GM18508 (cell line): Measurements from ENCODE around the gene ATG2B.
"Not testable (repeated sequence)": the region's sequence is repeated elsewhere in the genome, so short reads cannot be mapped to it uniquely, and the experiment has no call there.

Experiments
- ATAC-seq: cut with Tn5 transposase; IDR thresholded peaks from one replicate; pipeline ENCODE4 v1.9.1; 2021; ENCODE audit warnings: moderate number of reproducible peaks; ENCODE audit not compliant: insufficient read depth, unreplicated experiment

Gene ATG2B

DNA sequence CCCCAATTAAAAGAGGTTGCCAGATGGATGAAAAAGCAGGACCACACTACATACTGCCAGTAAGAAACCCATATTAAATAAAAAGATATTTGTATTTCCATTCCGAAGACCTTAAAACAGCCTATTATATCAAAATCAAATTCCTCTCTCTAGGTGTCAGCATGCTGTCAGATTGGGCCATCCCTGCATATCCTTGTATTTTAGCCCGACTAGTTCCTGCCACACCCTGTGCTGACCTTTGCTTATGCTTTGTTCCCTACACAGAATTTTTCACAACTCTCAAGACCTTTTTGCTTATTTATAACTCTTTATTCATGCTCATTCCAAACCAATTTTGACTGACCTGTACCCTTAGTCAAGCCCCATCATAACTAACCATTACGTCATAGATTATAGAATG, 13.0 kb upstream of the ATG2B start:
- no peak for ATAC-seq

DNA sequence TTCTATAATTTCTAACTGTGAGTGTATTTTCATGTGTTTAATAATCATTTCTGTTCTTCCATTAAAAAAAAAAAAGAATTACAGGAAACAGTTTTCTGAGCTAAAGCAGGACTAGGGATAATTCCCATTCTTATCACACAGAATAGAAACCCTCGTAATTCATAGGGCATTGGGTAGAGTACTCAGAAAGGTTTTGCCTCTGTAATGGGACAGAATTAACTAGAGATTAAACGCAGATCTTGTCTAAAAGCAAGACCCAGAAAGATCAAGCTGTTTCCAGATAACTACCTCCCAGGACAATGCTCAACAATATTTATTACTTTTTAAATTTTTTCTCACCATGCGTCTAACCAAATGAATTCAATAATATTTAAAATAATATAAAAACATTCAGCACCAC, 10.4 kb upstream of the ATG2B start:
- ATAC-seq = no peak

DNA sequence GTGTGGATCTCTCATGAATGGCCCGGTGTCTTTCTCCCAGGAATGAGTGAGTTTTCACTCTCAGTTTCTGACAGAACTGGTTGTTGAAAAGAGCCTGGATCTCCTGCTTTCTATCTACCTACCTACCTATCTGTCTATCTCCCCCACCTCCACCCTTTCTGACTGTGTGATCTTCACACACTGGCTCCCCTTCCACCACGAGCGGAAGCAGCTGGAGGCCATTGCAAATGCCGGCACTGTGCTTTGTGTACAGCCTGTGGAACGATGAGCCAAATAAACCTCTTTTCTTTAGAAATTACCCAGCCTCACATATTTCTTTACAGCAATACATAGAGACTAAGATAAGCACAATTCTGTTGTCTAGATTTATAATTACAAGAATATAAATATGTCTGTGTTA, 7.4 kb upstream of the ATG2B start:
- no peak for ATAC-seq

DNA sequence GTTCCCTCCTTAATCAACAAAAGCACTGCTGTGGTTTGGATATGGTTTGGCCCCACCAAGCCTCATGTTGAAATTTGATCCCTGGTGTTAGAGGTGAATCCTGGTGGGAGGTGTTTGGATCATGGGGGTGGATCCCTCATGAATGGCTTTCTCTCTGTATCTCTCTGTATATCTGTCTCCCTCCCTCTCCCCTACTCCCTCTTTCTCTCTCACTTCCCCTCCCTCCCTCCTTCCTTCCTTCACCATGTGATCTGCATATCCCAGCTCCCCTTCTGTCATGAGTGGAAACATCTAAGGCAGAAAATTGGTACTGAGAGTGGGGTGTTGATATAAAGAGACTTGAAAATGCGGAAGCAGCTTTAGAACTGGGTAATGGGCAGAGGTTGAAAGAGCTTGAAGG, 5.4 kb upstream of the ATG2B start:
- ATAC-seq = no peak

DNA sequence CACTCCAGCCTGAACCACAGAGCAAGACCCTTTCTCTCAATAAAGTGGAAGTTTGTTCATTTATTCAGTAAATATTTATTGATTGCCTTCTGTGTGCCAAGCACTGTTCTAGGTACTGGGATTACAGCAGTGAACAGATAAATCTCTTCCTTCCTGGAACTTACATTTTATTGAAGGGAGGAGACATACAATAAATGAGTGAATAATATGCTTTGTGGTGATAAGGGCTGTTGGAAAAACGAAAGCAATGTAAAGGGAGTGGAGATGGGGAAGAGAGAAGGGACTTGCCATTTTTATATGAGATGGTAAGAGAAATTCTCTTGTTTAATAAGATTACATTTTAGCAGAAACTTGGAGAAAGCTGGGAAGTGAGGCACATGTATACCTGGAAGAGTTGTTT, 1.8 kb upstream of the ATG2B start:
- no peak for ATAC-seq

DNA sequence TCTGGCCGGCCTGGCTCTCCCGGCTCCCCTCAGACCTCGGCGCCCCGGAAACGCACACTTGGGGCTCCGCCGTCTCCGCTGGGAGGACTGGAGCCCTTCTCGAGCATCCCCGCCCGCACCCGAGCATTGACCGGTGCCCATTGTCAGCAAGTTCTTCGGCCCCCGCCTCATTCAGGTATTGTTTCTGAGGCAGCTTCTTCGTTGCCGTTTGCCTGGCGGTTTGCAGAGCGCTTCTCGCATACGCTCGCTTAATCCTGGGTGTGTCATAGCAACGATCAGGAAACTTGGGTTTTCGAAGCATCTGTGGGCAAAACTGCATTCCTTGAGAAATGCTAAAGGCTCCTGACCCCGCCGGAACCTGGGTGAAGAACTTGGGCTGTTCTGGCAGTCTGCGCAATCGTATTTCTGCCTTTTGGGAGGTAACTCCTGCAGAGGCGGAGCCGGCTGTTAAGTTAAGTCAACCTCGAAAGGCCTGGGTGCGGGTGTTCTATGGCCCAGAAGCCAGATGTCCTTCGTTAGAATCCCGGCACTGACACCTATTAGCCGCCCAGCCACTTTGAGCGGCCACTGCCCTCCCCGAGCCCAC, 703 bp upstream of the ATG2B start:
- no peak for ATAC-seq

DNA sequence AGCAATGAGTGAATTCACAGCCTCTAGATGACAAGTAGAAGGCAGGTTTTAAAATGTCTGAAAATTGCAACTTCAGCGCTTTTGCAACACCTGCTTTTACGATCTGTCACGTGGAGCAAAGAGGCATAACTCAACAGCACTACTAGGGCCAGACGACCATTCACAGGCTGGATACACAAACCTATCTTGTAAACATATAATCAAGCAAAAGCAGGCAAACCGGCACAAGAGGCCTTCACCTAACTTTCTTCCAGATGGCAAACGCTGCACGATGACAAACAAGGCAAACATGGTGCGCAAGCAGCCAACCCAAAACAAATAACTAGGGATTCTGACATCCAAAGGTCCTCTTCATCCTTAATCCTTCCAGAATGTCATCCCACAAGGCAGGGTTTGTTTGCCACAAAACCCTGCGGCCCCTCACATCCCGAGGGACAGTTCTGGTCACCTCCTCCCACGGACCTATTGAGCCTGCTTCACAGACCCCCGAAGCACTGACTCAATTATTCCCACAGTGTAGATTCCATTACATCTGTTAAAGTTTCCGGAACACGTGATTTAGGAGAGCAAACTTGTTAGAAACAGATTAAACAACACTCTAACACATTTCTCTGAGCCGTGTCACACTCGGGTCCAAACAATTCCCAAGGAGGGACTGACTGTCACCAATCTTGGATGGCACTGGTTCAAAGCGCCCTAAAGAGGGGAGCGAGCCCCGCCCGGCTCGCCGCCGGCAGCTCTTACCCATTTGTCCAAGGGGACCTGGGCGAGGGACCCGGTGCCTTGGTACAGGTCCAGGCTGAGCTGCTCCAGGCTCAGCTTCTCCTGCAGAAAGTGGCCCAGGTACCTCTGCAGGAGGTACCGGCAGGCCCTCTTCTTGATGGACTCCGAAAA, 823 bp downstream of the ATG2B start:
- no peak for ATAC-seq

DNA sequence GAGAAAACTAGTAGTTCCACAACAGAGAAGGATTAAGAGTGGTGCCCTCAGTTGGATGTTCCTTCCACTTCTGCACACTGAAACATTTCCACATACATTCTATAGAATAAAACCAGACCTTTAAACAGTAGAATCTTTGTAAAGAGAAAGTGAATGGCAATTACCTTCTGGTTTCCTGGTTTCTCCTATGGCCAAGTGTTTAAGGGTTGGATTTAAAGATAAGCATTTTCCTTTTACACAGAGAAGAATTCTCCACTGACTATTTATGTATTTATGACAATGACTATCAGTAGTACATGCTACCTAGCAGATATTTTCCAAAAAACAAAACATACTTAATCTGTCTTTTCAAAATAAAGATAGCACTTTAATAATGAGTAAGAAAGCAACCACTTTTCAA, 3.2 kb downstream of the ATG2B start:
- no peak for ATAC-seq

DNA sequence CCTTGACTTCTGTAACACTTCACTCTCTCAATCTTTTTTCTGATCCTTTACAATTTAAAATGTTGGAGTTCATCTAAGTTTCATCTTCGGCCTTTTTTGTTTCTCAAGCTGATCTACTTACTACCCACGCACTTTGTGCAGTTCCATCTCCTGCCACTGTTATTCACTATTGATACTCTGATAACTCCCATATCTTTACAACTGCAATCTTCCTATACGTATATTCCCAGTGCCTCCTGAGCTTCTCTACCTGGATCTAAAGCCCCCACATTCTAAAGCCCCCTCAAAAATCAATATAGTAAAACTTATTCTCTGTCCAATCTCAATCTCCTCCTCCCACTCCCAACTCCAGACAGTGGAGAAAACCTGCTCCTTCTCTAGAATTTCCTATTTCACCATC, 5.9 kb downstream of the ATG2B start:
- no peak for ATAC-seq

DNA sequence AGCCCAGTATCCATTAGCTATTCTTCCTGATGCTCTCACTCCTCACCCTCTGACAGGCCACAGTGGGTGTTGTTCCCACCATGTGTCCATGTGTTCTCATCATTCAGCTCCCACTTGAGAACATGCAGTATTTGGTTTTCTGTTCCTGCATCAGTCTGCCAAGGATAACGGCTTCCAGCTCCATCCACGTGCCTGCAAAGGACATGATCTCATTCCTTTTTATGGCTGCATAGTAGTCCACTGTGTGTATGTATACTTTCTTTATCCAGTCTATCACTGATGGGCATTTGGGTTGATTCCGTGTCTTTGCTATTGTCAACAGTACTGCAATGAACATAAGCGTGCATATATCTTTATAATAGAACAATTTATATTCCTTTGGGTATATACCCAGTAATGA, 8.9 kb downstream of the ATG2B start:
- no peak for ATAC-seq

DNA sequence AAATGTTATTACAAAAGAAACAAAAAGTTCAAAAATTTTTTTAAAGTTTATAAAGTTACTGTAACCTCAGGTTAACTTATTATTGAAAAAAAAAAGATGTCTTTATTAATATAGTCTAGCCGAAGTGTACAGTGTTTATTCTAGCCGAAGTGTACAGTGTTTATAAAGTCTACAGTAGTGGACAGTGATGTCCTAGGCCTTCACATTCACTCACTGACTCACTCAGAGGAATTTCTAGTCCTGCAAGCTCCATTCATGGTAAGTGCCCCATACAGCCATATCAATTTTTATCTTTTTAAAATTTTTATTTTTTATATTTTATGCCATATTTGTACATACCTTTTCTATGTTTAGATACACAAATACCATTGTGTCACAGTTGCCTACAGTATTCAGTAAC, 10.4 kb downstream of the ATG2B start:
- no peak for ATAC-seq

DNA sequence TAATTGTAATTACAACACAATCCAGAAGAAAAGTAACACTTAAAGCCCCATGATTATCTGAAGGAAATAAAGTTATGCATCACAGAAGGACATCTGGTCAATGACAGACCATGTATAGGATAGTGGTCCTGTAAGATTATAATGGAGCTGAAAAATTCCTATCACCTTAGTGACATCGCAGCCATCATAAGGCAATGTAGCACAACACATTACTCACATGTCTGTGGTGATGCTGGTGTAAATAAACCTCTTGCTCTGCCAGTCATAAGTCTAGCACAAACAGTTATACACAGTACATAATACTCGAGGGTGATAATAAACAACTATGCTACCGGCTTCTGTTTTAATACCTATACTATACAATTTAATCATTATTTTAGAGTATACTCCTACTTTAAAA, 11.2 kb downstream of the ATG2B start:
- no peak for ATAC-seq

DNA sequence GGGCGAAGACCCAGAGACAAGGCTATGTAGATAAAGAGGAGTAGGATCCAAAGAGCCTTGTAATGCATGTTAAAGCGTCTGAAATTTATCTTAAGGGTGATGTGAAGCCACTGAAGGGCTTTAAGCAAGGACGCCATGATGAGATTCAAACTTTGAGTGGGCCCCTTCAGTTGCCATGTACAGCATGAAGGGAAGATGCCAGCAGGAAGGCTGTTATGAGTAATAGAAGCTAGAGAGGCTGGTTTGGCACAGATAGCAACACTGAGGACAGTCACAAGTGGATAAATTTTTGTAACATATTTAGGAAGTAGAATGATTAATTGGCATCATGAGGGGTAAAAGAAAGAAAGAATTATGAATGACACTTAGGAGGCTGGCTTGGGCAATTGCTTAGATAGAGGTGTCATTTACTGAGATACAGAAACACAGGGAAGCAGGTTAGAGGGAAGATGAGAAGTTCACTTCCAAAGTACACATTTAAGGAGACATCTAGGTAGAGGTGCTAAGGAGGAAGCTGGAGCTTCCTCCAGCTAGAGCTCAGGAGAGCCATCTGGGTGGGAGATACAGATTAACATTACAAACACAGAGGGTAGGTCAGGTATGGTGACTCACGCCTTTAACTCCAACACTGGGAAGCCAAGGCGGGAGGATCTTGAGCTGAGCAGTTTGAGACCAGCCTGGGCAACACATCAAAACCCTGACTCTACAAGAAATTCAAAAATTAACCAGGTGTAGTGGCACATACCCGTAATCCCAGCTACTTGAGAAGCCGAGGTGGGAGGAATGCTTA, 13.7 kb downstream of the ATG2B start:
- ATAC-seq = no peak

DNA sequence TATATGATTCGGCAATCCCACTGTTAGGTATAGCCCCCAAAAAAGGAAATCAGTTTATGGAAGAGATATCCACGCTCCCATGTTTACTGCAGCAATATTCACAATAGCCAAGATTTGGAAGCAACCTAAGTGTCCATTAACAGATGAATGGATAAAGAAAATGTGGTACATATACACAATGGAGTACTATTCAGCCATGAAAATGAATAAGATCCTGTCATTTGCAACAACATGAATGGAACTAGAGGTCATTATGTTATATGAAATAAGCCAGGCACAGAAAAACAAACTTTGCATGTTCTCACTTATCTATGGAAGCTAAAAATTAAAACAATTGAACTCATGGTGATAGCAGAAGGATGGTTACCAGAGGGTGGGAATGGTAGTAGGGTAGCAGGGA, 15.2 kb downstream of the ATG2B start:
- ATAC-seq = not testable (repeated sequence)

DNA sequence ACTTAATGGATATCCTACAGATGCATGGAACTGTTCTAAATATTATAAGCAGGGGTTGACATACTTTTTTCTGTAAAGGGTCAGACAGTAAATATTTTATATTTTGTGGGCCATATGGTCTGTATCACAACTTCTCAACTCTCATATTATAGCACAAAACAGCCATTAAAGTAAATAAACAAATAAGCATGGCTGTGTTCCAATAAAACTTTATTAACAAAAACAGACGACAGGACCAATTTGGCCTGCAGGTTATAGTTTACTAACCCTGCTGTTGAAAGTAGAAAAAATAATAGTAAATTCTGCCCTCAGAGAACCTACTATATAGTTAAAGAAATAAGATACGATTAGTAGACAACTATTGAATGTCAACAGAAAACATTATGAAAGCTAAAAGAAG, 17.5 kb downstream of the ATG2B start:
- ATAC-seq = no peak

DNA sequence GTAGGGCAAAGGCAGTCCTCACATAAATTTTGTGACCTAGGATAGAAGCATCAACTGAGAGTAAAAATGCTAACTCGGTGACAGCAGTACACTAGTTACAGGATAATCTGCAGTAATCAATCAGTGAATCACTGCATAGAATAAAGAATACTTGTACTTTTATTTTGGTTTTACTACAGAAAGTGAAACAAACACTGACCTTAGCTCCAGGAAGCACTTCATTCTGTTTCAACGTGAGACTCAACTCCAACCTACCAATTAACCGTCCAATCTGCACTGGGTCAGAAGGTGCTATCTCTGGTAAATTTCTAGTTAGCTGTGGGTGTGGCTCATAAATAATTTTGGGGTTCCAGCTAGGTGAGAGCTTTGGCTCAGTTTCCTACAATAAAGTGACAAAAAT, 21.8 kb downstream of the ATG2B start:
- ATAC-seq = no peak

DNA sequence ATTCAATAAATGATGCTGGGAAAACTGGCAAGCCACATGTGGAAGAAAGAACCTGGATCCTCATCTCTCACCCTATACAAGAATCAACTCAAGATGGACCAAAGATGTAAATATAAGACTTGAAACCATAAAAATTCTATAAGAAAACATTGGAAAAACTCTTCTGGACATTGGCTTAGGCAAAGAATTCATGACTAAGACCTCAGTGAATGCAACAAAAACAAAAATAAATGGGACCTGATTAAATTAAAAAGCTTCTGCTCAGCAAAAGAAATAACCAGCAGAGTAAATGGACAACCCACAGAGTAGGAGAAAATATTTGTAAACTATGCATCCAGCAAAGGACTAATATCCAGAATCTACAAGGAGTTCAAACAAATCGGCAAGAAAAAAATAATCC, 24.6 kb downstream of the ATG2B start:
- ATAC-seq = no peak

DNA sequence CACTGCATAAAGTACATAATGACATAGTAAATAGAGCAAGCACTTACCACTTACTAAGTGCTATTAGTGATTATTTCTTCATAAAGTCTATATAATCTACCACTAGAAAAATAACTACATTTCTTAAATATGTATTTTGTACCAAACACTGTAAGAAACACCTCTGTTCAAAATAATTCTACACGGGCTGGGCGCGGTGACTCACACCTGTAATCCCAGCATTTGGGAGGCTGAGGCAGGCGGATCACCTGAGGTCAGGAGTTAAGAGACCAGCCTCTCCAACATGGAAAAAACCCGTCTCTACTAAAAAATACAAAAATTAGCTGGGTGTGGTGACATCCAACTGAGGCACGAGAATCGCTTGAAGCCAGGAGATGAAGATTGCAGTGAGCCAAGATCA, 38.9 kb downstream of the ATG2B start:
- no peak for ATAC-seq

DNA sequence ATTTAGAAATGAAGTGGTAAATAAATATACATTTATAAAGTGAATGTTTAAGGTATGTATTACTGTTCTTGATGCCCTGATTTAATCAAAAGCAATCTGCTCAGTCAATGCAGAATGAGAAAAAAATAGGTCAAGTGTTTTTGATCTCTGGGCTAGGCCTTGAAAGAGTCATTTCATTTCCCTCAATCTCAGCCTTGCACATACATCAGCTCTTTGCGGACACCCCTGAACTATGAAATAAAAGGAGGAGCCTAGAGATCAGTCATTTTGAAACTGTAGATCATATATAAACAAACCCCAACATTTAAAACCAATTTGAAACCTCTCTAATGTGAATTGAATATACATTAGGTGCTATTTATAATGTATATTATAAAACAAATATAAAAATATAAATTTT, 42.5 kb downstream of the ATG2B start:
- ATAC-seq = no peak

DNA sequence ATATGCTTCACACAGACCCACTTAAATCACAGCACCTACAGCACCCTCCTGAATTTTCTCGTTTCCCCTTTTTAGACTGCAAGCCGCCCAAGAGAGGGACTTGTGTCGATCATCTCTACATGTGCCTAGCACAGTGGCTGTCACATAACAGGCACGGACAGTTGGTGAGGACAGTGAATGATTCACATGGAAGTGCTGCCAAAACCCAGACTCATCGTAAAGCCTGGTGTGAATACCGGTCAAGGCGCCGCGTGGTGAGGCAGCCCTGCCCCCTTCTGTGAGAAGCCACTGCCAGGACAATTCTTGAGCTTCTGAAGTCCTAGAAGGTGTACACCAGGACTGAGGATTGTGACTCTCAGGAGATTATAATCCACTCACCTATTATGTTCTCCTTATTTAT, 44.3 kb downstream of the ATG2B start:
- ATAC-seq = no peak

DNA sequence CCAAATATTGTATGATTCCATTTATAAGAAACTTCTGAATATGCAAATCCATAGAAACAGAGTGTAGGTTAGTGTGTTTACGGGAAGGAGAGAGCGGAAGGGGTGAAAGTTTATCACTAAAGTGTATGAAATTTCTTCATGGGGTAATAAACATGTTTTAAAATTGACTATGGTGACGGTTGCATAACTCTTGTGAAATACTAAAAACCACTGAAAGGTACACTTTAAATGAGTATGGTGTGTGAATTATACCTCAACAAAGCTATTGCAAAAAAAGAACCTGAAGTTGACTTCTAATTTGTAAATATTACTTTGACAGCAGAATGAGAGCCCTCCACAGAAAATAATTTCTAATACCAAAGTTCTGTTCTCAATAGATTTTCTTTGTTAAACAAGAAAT, 47.1 kb downstream of the ATG2B start:
- no peak for ATAC-seq
